ENCODE measurements around the gene KIT.

Gene KIT

GRCh38 chr4:54779036-54779435 is 121.3 kb downstream of the KIT start:
- no peak overlapping the region for H3K4me3 ChIP-seq (replicated peaks; ENCODE audit: low read depth, low read length)
- no peak for DNase-seq (ENCODE audit: extremely low read depth, low read depth)
- TF ChIP-seq CTCF (IDR thresholded peaks at IDR 0.05; ENCODE audit: low read depth, low read length, missing control alignments): no peak

GRCh38 chr4:54779476-54780148 is 121.9 kb downstream of the KIT start:
- no peak overlapping the region for H3K4me3 ChIP-seq (replicated peaks; ENCODE audit: low read depth, low read length)
- no peak for DNase-seq (ENCODE audit: extremely low read depth, low read depth)
- no peak for TF ChIP-seq CTCF (IDR thresholded peaks at IDR 0.05; ENCODE audit: low read depth, low read length, missing control alignments)

- DNase-seq (ENCODE audit: extremely low read depth, low read depth): no peak
- TF ChIP-seq CTCF (IDR thresholded peaks at IDR 0.05; ENCODE audit: low read depth, low read length, missing control alignments): no peak
- H3K4me3 ChIP-seq (replicated peaks; ENCODE audit: low read depth, low read length): no peak overlapping the region
These were observed 122.4 kb downstream of the KIT start for GRCh38 chr4:54780149-54780495.

GRCh38 chr4:54781756-54782155 is 124.0 kb downstream of the KIT start:
- no peak for TF ChIP-seq CTCF (IDR thresholded peaks at IDR 0.05; ENCODE audit: low read depth, low read length, missing control alignments)
- DNase-seq (ENCODE audit: extremely low read depth, low read depth): no peak
- H3K4me3 ChIP-seq (replicated peaks; ENCODE audit: low read depth, low read length): no peak overlapping the region

- no peak overlapping the region for H3K4me3 ChIP-seq (replicated peaks; ENCODE audit: low read depth, low read length)
- TF ChIP-seq CTCF (IDR thresholded peaks at IDR 0.05; ENCODE audit: low read depth, low read length, missing control alignments): no peak
- DNase-seq (ENCODE audit: extremely low read depth, low read depth): peak; percentile 9
These were observed 125.8 kb downstream of the KIT start for GRCh38 chr4:54783402-54784110.

GRCh38 chr4:54784161-54784671 is 126.5 kb downstream of the KIT start:
- TF ChIP-seq CTCF (IDR thresholded peaks at IDR 0.05; ENCODE audit: low read depth, low read length, missing control alignments): no peak
- peak; percentile 89 for DNase-seq (ENCODE audit: extremely low read depth, low read depth)
- H3K4me3 ChIP-seq (replicated peaks; ENCODE audit: low read depth, low read length): no peak overlapping the region

All from HFF-Myc (cell line).